ENCODE results near the gene GRK7. TPM values are rescaled to one million over a fixed set of nuclear protein-coding genes. Genes with fewer than 3 reads are reported as not detected.

Gene GRK7
- total and polyA plus RNA-seq, 2 of the 13 experiments (the other 11 are each of a cell fraction or from before 2014, with no cell fraction given): not detected

DNA sequence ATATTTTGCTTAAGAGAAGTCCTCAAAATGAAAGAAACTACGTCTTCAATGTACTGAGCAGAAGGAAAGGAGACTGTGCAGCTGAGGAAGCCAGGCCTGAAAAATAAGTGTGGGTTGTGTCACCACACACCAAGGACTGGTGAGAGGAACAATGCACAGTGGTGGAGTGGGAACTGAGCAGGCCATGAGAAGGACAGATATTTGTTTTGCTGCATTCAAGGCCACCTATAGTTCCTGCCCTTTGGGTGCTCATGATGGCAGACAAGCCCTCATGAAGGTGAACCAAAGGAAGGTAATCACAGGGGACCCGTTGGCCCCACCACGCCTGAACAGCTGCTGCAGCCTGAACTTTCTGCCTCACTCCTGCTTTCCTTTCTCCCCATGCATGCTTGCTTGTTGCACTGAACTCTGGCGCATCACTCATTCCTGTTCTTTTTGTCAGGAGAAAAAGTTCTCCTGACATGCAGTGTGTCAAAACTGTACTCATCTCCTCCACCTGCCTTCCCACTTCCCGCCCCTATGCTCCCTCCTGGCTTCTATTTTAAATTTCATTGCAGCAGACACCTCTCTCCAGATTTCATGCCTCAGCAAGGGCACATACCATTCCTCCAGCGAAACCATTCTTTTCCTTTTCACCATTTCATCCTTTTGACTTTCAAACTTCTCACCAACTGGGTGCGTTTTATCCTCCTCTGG, 27.3 kb upstream of the GRK7 start (continued):
- TF ChIP-seq CCDC6 (CRISPR knock-in tag; IDR thresholded peaks at IDR 0.05) (no peak), SMARCE1 (IDR thresholded peaks at IDR 0.05; ENCODE audit: borderline replicate concordance) (no peak)

- Histone ChIP-seq H3K27me3 (ENCODE audit: control insufficient read depth in 1 of 2, insufficient read depth in 2 of 2, low read length in 2 of 2) (no peaks in the 10 kb centered on the region; a peak in 1 of 5 replicates), H3K4me3 (replicated peaks in 1 of 3; ENCODE audit: insufficient read depth in 1 of 3, low read depth in 2 of 3, low read length in 3 of 3) (no peak overlapping the region; a peak in 1 of 6 replicates), H3K79me2 (ENCODE audit: insufficient read depth, low read length) (peaks cover 39% of the 10 kb centered on the region), H3K4me1 (ENCODE audit: insufficient read depth, low read length) (peaks cover 64% of the 10 kb centered on the region), H3K9me3 (ENCODE audit: low read length) (no peaks in the 10 kb centered on the region), H4K20me1 (ENCODE audit: insufficient read depth, low read length) (no peaks in the 10 kb centered on the region; the same call in 1 of the 2 replicates), H3K4me2 (ENCODE audit: low read depth, low read length) (peak overlapping the region; percentile 75), H3K27ac (ENCODE audit: extremely low read length, insufficient read depth, low read length) (no peak overlapping the region), H2AFZ (ENCODE audit: low read length) (peak overlapping the region; percentile 32), H3K9ac (ENCODE audit: insufficient read depth, low read depth, low read length) (no peak overlapping the region), H3K36me3 (replicated peaks in 1 of 2; ENCODE audit: control insufficient read depth in 1 of 2, insufficient read depth in 2 of 2, low read length in 2 of 2) (no peaks in the 10 kb centered on the region; a peak in 1 of 5 replicates)
- no TSS peak for BruUV-seq (replicated peaks)
- FAIRE-seq (no peak), ATAC-seq (no peak), DNase-seq (ENCODE audit: low spot score) (no peak)
- TF ChIP-seq RFXANK (CRISPR knock-in tag; IDR thresholded peaks at IDR 0.05) (no peak), STAG1 (CRISPR knock-in tag; IDR thresholded peaks at IDR 0.05) (0 out of 2 replicates have a peak, but pooled peaks have one; percentile 2), ZNF724P (CRISPR knock-in tag; IDR thresholded peaks at IDR 0.05; ENCODE audit: borderline replicate concordance) (no peak), ZNF17 (CRISPR knock-in tag; IDR thresholded peaks at IDR 0.05) (no peak), ETV6 (CRISPR knock-in tag; conservative IDR thresholded peaks at IDR 0.05) (no peak), MTERF4 (CRISPR knock-in tag; IDR thresholded peaks at IDR 0.05) (no peak)
- ChIA-PET CTCF (ENCODE audit: low intra/inter-chr PET ratio, low total read pairs) (interaction anchor here (2.2 kb wide), 1 partner anchor 138 kb away, joined by 19 read pairs; no protein-coding TSS in a partner anchor), POLR2A (interaction anchor here (0.9 kb wide), 1 partner anchor 9 kb away, joined by 5 read pairs; no protein-coding TSS in a partner anchor)
- intact Hi-C loops (cut with micrococcal nuclease; ENCODE audit: unreplicated experiment) (loop anchor here (5.0 kb wide), 1 partner anchor 90 kb away; no protein-coding TSS in a partner anchor), in situ Hi-C loops (cut with HindIII; ENCODE audit: extremely low pct_ligation_motif_present, low pct_unique_long_range_greater_than_20kb) (loop anchor here (10.0 kb wide), 1 partner anchor 138 kb away; the partner anchor contains the start of gene ATP1B3)
- WGBS (ENCODE audit: low lambda C conversion rate): 65% methylated on average over 10 of the region's 10 CpGs
Measured at GRCh38 chr3:141737093-141737492, 26.1 kb upstream of the GRK7 start.
